CD14-positive monocyte (primary cell): ENCODE results near the gene DENND10. TPM values are rescaled to one million over a fixed set of nuclear protein-coding genes. Genes with fewer than 3 reads are reported as not detected.

Source experiments
- DNase-seq, 3 donors: peaks; one replicate each; pipeline ENCODE4 v3.0.0-alpha.2; 2011 to 2022
- H2AFZ ChIP-seq: 2 replicates; pipeline ENCODE4 v1.6.0; 2012; ENCODE audit warnings: mild to moderate bottlenecking, low read depth, low read length, inconsistent platforms; ENCODE audit not compliant: insufficient read depth, poor library complexity, severe bottlenecking
- H3K27ac ChIP-seq, 2 donors: 1 replicate in 1 of 2; 2 replicates in 1 of 2; pipeline ENCODE4 v1.5.1; 2012 to 2013; ENCODE audit warnings: low read length in 2 of 2, control low read depth in 1 of 2, inconsistent platforms in 1 of 2, low read depth in 1 of 2, mild to moderate bottlenecking in 1 of 2
- H3K27me3 ChIP-seq, 2 donors: one replicate each; pipeline versions ENCODE4 v1.6.0 to v1.6.1; 2011 to 2013; ENCODE audit warnings: low read length in 2 of 2; ENCODE audit not compliant: control insufficient read depth in 2 of 2, insufficient read depth in 2 of 2
- H3K36me3 ChIP-seq, 2 donors: replicated peaks in 1 of 2; 1 replicate in 1 of 2; 2 replicates in 1 of 2; pipeline versions ENCODE4 v1.5.1 to v1.6.1; 2012 to 2013; ENCODE audit warnings: low read length in 2 of 2, control low read depth in 1 of 2, inconsistent platforms in 1 of 2, mild to moderate bottlenecking in 1 of 2; ENCODE audit not compliant: insufficient read depth in 2 of 2, control insufficient read depth in 1 of 2
- H3K4me1 ChIP-seq, 2 donors: 1 replicate in 1 of 2; 2 replicates in 1 of 2; pipeline versions ENCODE4 v1.5.1 to v1.6.1; 2012 to 2013; ENCODE audit warnings: low read length in 2 of 2, control low read depth in 1 of 2, inconsistent platforms in 1 of 2, mild to moderate bottlenecking in 1 of 2, moderate library complexity in 1 of 2; ENCODE audit not compliant: insufficient read depth in 2 of 2, control insufficient read depth in 1 of 2
- H3K4me2 ChIP-seq: replicated peaks from 2 replicates; pipeline ENCODE3; 2012; ENCODE audit warnings: low read length, moderate library complexity, mild to moderate bottlenecking; ENCODE audit not compliant: poor library complexity, severe bottlenecking; ENCODE audit errors: extremely low read depth
- H3K4me3 ChIP-seq, 3 experiments: fragments of 200-600 bp in 1 of 3; sonication (generic) in 1 of 3; replicated peaks in 1 of 3; 1 replicate in 2 of 3; 2 replicates in 1 of 3; pipeline ENCODE4 v1.5.1; 2011 to 2013; ENCODE audit warnings: low read length in 3 of 3, mild to moderate bottlenecking in 3 of 3, control low read depth in 2 of 3, low read depth in 2 of 3, inconsistent platforms in 1 of 3, moderate library complexity in 1 of 3
- H3K79me2 ChIP-seq: 2 replicates; pipeline ENCODE4 v1.6.0; 2012; ENCODE audit warnings: mild to moderate bottlenecking, control low read depth, inconsistent platforms, low read length, moderate library complexity; ENCODE audit not compliant: insufficient read depth
- H3K9ac ChIP-seq: 2 replicates; pipeline ENCODE4 v1.6.0; 2017; ENCODE audit warnings: low read length, mild to moderate bottlenecking; ENCODE audit not compliant: insufficient read depth, poor library complexity, severe bottlenecking
- H3K9me3 ChIP-seq, 2 donors: replicated peaks in 1 of 2; 1 replicate in 1 of 2; 2 replicates in 1 of 2; pipeline versions ENCODE4 v1.5.1 to v1.6.1; 2012 to 2013; ENCODE audit warnings: low read length in 2 of 2, control low read depth in 1 of 2; ENCODE audit not compliant: control insufficient read depth in 1 of 2, insufficient read depth in 1 of 2
- H4K20me1 ChIP-seq: 2 replicates; pipeline ENCODE4 v1.6.0; 2012; ENCODE audit warnings: mild to moderate bottlenecking, low read length, control low read depth, moderate library complexity; ENCODE audit not compliant: insufficient read depth
- H3K27ac Mint-ChIP-seq, 7 donors: one replicate each; pipeline ENCODE4 v1.8.0; 2020; ENCODE audit warnings: mild to moderate bottlenecking in 7 of 7, mixed read lengths in 7 of 7, moderate library complexity in 6 of 7, inconsistent platforms in 2 of 7
- H3K27me3 Mint-ChIP-seq, 3 donors: one replicate each; pipeline ENCODE4 v1.8.0; 2021 to 2022; ENCODE audit warnings: low read depth in 3 of 3, mild to moderate bottlenecking in 3 of 3, mixed read lengths in 3 of 3, moderate library complexity in 3 of 3, inconsistent platforms in 1 of 3
- H3K36me3 Mint-ChIP-seq, 2 donors: one replicate each; pipeline ENCODE4 v1.8.0; 2020; ENCODE audit warnings: mixed read lengths in 2 of 2, inconsistent platforms in 1 of 2, mild to moderate bottlenecking in 1 of 2
- H3K4me1 Mint-ChIP-seq: one replicate; pipeline ENCODE4 v1.8.0; 2020; ENCODE audit warnings: mild to moderate bottlenecking, mixed read lengths
- H3K4me3 Mint-ChIP-seq, 2 donors: one replicate each; pipeline ENCODE4 v1.8.0; 2020; ENCODE audit warnings: mild to moderate bottlenecking in 2 of 2, mixed read lengths in 2 of 2, moderate library complexity in 1 of 2
- H3K9me3 Mint-ChIP-seq, 7 donors: one replicate each; pipeline ENCODE4 v1.8.0; 2020 to 2022; ENCODE audit warnings: mixed read lengths in 7 of 7, mild to moderate bottlenecking in 6 of 7, moderate library complexity in 6 of 7, inconsistent platforms in 2 of 7
- CTCF ChIP-seq: fragments of 200-600 bp; IDR thresholded peaks from one replicate; pipeline ENCODE4 v1.8.0; 2022; ENCODE audit warnings: antibody characterized with exemption, mild to moderate bottlenecking
- WGBS: methylation state at CpG from one replicate; pipeline ENCODE4 v1.1.5; 2013; ENCODE audit warnings: missing lambda C conversion rate; ENCODE audit not compliant: insufficient coverage; 5-methylcytosine and 5-hydroxymethylcytosine counted together
- intact Hi-C, 2 donors: fragments of 100-400 bp; cut with micrococcal nuclease; formaldehyde crosslinking; loops; one replicate each; pipeline versions ENCODE4 v1.15.0 to v1.15.1; 2023
- polyA plus RNA-seq, 3 donors: library from polyadenylated mRNA; depleted of rRNA in 1 of 3; unstranded in 2 of 3; stranded (reverse) in 1 of 3; fragments of 300-500 nt in 2 of 3; fragments of >200 nt in 1 of 3; fragmentation: Illumina TruSeq in 2 of 3; gene quantifications; 1 replicate in 2 of 3; 2 replicates in 1 of 3; pipeline ENCODE4 v1.2.3, GENCODE V29; 2012 to 2021

DENND10 gene
- polyA plus RNA-seq, 3 donors, result 129 to 188 (median 141) TPM

GRCh38 chr10:119055472-119055871 lies 48.4 kb upstream of the DENND10 start:
- peaks cover 90 to 97% of the 10 kb centered on the region in 2 donors for H3K36me3 Mint-ChIP-seq
- Histone ChIP-seq H3K9ac (no peak overlapping the region), H3K27ac (peak overlapping the region in 1 of 2 donors; percentile 44), H3K79me2 (peaks cover 100% of the 10 kb centered on the region), H3K9me3 (no peaks in the 10 kb centered on the region), H2AFZ (no peak overlapping the region), H3K4me2 (no peak overlapping the region), H4K20me1 (peaks cover 99% of the 10 kb centered on the region), H3K27me3 (no peaks in the 10 kb centered on the region), H3K4me1 (no peaks in the 10 kb centered on the region), H3K4me3 (no peak overlapping the region), H3K36me3 (peaks cover 96 to 99% of the 10 kb centered on the region in 2 donors)
- intact Hi-C loops, result loop anchor here in 1 of 2 donors (5.0 kb wide), 1 partner anchor 872 kb away; no protein-coding TSS in a partner anchor
- no peak for DNase-seq
- H3K27me3 Mint-ChIP-seq, result no peaks in the 10 kb centered on the region
- no peaks in the 10 kb centered on the region for H3K4me1 Mint-ChIP-seq
- TF ChIP-seq CTCF, result no peak
- no peak overlapping the region for H3K4me3 Mint-ChIP-seq
- peak overlapping the region in 2 of 7 donors; percentile 60 to 77 for H3K27ac Mint-ChIP-seq
- no peaks in the 10 kb centered on the region for H3K9me3 Mint-ChIP-seq
- no CpG with 5 or more reads among the region's 1 CpG for WGBS

- H3K36me3 Mint-ChIP-seq, result peaks cover 86 to 97% of the 10 kb centered on the region in 2 donors
- H3K79me2 ChIP-seq, result peaks cover 100% of the 10 kb centered on the region
- no peak overlapping the region for H3K4me3 Mint-ChIP-seq
- peaks cover 96 to 99% of the 10 kb centered on the region in 2 donors for H3K36me3 ChIP-seq
- H3K4me1 Mint-ChIP-seq, result peaks cover 4% of the 10 kb centered on the region
- H3K9me3 ChIP-seq, result no peaks in the 10 kb centered on the region
- H3K27me3 Mint-ChIP-seq, result no peaks in the 10 kb centered on the region
- no peak overlapping the region for H3K9ac ChIP-seq
- WGBS, result 97% methylated on average over 7 of the region's 11 CpGs
- DNase-seq, result no peak
- peaks cover 99% of the 10 kb centered on the region for H4K20me1 ChIP-seq
- H2AFZ ChIP-seq, result no peak overlapping the region
- no peak overlapping the region for H3K4me2 ChIP-seq
- H3K27ac ChIP-seq, result no peak overlapping the region
- intact Hi-C loops, result loop anchor here in 1 of 2 donors (5.0 kb wide), 1 partner anchor 869 kb away; no protein-coding TSS in a partner anchor
- TF ChIP-seq CTCF, result no peak
- no peak overlapping the region for H3K4me3 ChIP-seq
- no peaks in the 10 kb centered on the region for H3K9me3 Mint-ChIP-seq
- H3K27ac Mint-ChIP-seq, result peak overlapping the region in 3 of 7 donors; percentile 2 to 56 (median 6)
- H3K27me3 ChIP-seq, result no peaks in the 10 kb centered on the region
- H3K4me1 ChIP-seq, result no peaks in the 10 kb centered on the region
Observed at GRCh38 chr10:119058010-119058409, 45.9 kb upstream of the DENND10 start.
